Measurements from ENCODE around the gene ZNF69. TPM values are rescaled to one million over a fixed set of nuclear protein-coding genes. Genes with fewer than 3 reads are reported as not detected.
"Not testable (repeated sequence)": the region's sequence is repeated elsewhere in the genome, so short reads cannot be mapped to it uniquely, and the experiment has no call there.

Gene ZNF69
- total RNA-seq, 1 experiment from 2014 or later = not detected

- H3K4me3 Mint-ChIP-seq (ENCODE audit: unreplicated experiment) = no peak overlapping the region
- no peaks in the 10 kb centered on the region for H3K27me3 Mint-ChIP-seq (ENCODE audit: insufficient read depth, unreplicated experiment)
- ChIA-PET POLR2A (no interaction called here), CTCF (interaction anchor here (0.6 to 1.5 kb wide), 8 partner anchors 39 to 259 kb away, joined by 3 to 6 read pairs (median 3); partner anchors contain the start of gene ZNF20)
- peaks cover 29% of the 10 kb centered on the region for H3K9me3 Mint-ChIP-seq (ENCODE audit: unreplicated experiment)
- H3K27ac Mint-ChIP-seq (ENCODE audit: low read depth, unreplicated experiment) = no peak overlapping the region
- H3K4me1 Mint-ChIP-seq (ENCODE audit: insufficient read depth, unreplicated experiment) = no peaks in the 10 kb centered on the region
- no peak for DNase-seq (ENCODE audit: unreplicated experiment)
- TF ChIP-seq, protein P1, sequence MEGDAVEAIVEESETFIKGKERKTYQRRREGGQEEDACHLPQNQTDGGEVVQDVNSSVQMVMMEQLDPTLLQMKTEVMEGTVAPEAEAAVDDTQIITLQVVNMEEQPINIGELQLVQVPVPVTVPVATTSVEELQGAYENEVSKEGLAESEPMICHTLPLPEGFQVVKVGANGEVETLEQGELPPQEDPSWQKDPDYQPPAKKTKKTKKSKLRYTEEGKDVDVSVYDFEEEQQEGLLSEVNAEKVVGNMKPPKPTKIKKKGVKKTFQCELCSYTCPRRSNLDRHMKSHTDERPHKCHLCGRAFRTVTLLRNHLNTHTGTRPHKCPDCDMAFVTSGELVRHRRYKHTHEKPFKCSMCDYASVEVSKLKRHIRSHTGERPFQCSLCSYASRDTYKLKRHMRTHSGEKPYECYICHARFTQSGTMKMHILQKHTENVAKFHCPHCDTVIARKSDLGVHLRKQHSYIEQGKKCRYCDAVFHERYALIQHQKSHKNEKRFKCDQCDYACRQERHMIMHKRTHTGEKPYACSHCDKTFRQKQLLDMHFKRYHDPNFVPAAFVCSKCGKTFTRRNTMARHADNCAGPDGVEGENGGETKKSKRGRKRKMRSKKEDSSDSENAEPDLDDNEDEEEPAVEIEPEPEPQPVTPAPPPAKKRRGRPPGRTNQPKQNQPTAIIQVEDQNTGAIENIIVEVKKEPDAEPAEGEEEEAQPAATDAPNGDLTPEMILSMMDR (IDR thresholded peaks at IDR 0.05; ENCODE audit: unreplicated experiment) = no peak
- intact Hi-C loops (cut with micrococcal nuclease) = no loop called here
- no peaks in the 10 kb centered on the region for H3K36me3 Mint-ChIP-seq (ENCODE audit: insufficient read depth, unreplicated experiment)
- BruUV-seq (replicated peaks) = no TSS peak
Observed at GRCh38 chr19:11882606-11883005, 5.0 kb upstream of the ZNF69 start.

DNA sequence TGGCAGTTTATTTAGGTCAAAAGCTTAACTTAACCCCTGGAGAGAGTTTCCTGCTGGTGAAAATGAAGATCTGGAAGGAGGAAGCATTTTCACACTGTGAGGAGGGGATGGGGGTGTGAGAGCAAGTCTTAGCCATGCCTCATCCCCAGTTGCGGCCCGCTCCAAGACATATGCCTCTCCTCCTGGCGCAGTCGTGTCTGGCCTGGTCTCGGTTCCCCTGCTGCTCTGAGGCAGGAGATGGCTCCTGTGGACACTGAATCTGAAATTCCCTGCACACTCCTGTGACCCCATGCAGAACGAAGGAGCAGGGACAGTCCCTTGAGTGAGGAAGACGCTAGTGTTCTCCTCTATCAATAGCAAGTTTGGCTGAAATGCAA lies 360 bp upstream of the ZNF69 start:
- no TSS peak for BruUV-seq (replicated peaks)
- Mint-ChIP-seq H3K4me3 (ENCODE audit: unreplicated experiment) (no peak overlapping the region), H3K9me3 (ENCODE audit: unreplicated experiment) (peaks cover 8% of the 10 kb centered on the region), H3K27ac (ENCODE audit: low read depth, unreplicated experiment) (no peak overlapping the region), H3K4me1 (ENCODE audit: insufficient read depth, unreplicated experiment) (no peaks in the 10 kb centered on the region), H3K27me3 (ENCODE audit: insufficient read depth, unreplicated experiment) (no peaks in the 10 kb centered on the region), H3K36me3 (ENCODE audit: insufficient read depth, unreplicated experiment) (no peaks in the 10 kb centered on the region)
- POLR2A ChIA-PET = no interaction called here
- CTCF ChIA-PET = interaction anchor here (0.6 kb wide), 2 partner anchors 190 to 951 kb away, joined by 3 read pairs; no protein-coding TSS in a partner anchor
- no peak for DNase-seq (ENCODE audit: unreplicated experiment)
- intact Hi-C loops (cut with micrococcal nuclease) = no loop called here
- TF ChIP-seq, protein P1 (IDR thresholded peaks at IDR 0.05; ENCODE audit: unreplicated experiment) = no peak

DNA sequence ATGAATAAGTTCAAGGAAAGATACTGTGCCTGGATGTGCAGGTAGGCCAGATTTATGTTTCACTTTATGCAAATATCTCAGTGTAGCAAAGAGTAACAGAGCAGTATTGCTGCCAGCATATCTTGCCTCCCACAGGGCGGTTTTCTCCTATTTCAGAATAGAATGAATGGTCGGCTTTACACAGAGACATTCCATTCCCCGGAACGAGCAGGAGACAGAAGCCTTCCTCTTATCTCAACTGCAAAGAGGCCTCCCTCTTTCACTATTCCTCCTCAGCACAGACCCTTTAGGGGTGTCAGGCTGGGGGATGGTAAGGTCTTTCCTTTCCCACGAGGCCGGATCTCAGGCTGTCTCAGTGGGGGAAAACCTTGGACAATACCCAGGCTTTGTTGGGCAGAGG lies 2.3 kb downstream of the ZNF69 start:
- POLR2A ChIA-PET; H3K27me3 Mint-ChIP-seq (ENCODE audit: insufficient read depth, unreplicated experiment); DNase-seq (ENCODE audit: unreplicated experiment); H3K4me3 Mint-ChIP-seq (ENCODE audit: unreplicated experiment); H3K36me3 Mint-ChIP-seq (ENCODE audit: insufficient read depth, unreplicated experiment); H3K27ac Mint-ChIP-seq (ENCODE audit: low read depth, unreplicated experiment); CTCF ChIA-PET; intact Hi-C loops (cut with micrococcal nuclease); BruUV-seq (replicated peaks); H3K4me1 Mint-ChIP-seq (ENCODE audit: insufficient read depth, unreplicated experiment): not testable (repeated sequence)
- H3K9me3 Mint-ChIP-seq (ENCODE audit: unreplicated experiment) = peaks cover 11% of the 10 kb centered on the region

- DNase-seq (ENCODE audit: unreplicated experiment) = no peak
- BruUV-seq (replicated peaks) = no TSS peak
- H3K27me3 Mint-ChIP-seq (ENCODE audit: insufficient read depth, unreplicated experiment) = no peaks in the 10 kb centered on the region
- ChIA-PET CTCF (no interaction called here), POLR2A (no interaction called here)
- intact Hi-C loops (cut with micrococcal nuclease) = no loop called here
- H3K4me3 Mint-ChIP-seq (ENCODE audit: unreplicated experiment) = no peak overlapping the region
- TF ChIP-seq, protein P1 (IDR thresholded peaks at IDR 0.05; ENCODE audit: unreplicated experiment) = no peak
- no peaks in the 10 kb centered on the region for H3K4me1 Mint-ChIP-seq (ENCODE audit: insufficient read depth, unreplicated experiment)
- peaks cover 18% of the 10 kb centered on the region for H3K9me3 Mint-ChIP-seq (ENCODE audit: unreplicated experiment)
- no peaks in the 10 kb centered on the region for H3K36me3 Mint-ChIP-seq (ENCODE audit: insufficient read depth, unreplicated experiment)
- H3K27ac Mint-ChIP-seq (ENCODE audit: low read depth, unreplicated experiment) = no peak overlapping the region
Observed at GRCh38 chr19:11890634-11891033, 3.1 kb downstream of the ZNF69 start.

GRCh38 chr19:11894851-11895250 lies 7.3 kb downstream of the ZNF69 start:
- POLR2A ChIA-PET = no interaction called here
- Mint-ChIP-seq H3K4me1 (ENCODE audit: insufficient read depth, unreplicated experiment) (no peaks in the 10 kb centered on the region), H3K9me3 (ENCODE audit: unreplicated experiment) (peaks cover 18% of the 10 kb centered on the region), H3K27ac (ENCODE audit: low read depth, unreplicated experiment) (no peak overlapping the region), H3K36me3 (ENCODE audit: insufficient read depth, unreplicated experiment) (no peaks in the 10 kb centered on the region), H3K4me3 (ENCODE audit: unreplicated experiment) (no peak overlapping the region), H3K27me3 (ENCODE audit: insufficient read depth, unreplicated experiment) (no peaks in the 10 kb centered on the region)
- no peak for DNase-seq (ENCODE audit: unreplicated experiment)
- intact Hi-C loops (cut with micrococcal nuclease) = no loop called here
- no TSS peak for BruUV-seq (replicated peaks)
- CTCF ChIA-PET = no interaction called here
- TF ChIP-seq, protein P1 (IDR thresholded peaks at IDR 0.05; ENCODE audit: unreplicated experiment) = no peak
